Liver (tissue), 9 donors: ENCODE measurements around the gene DUSP1. TPM values are rescaled to one million over a fixed set of nuclear protein-coding genes. Genes with fewer than 3 reads are reported as not detected.
"Not testable (repeated sequence)": the region's sequence is repeated elsewhere in the genome, so short reads cannot be mapped to it uniquely, and the experiment has no call there.

Source experiments
- DNase-seq: peaks from one replicate; pipeline ENCODE4 v3.0.0-alpha.2; 2017; ENCODE audit warnings: low spot score
- H3K27ac ChIP-seq, 2 donors: one replicate each; pipeline ENCODE4 v1.7.0; 2013; ENCODE audit warnings: inconsistent platforms in 2 of 2, low read length in 2 of 2, control low read depth in 1 of 2, low read depth in 1 of 2, mild to moderate bottlenecking in 1 of 2
- H3K27me3 ChIP-seq, 4 donors: one replicate each; pipeline versions ENCODE4 v1.6.1 to v1.7.0; 2013; ENCODE audit warnings: low read length in 3 of 4, inconsistent platforms in 1 of 4, mild to moderate bottlenecking in 1 of 4, moderate library complexity in 1 of 4; ENCODE audit not compliant: control insufficient read depth in 4 of 4, insufficient read depth in 4 of 4
- H3K36me3 ChIP-seq, 4 donors: one replicate each; pipeline versions ENCODE4 v1.6.1 to v1.7.0; 2013; ENCODE audit warnings: low read length in 3 of 4, mild to moderate bottlenecking in 3 of 4, low read depth in 1 of 4, moderate library complexity in 1 of 4; ENCODE audit not compliant: control insufficient read depth in 4 of 4, insufficient read depth in 3 of 4
- H3K4me1 ChIP-seq, 4 donors: one replicate each; pipeline versions ENCODE4 v1.6.1 to v1.7.0; 2013; ENCODE audit warnings: low read length in 3 of 4, mild to moderate bottlenecking in 3 of 4, moderate library complexity in 1 of 4; ENCODE audit not compliant: control insufficient read depth in 4 of 4, insufficient read depth in 4 of 4
- H3K4me3 ChIP-seq, 3 donors: one replicate each; pipeline versions ENCODE4 v1.6.1 to v1.7.0; 2013; ENCODE audit warnings: low read length in 3 of 3, control low read depth in 1 of 3, low read depth in 1 of 3, mild to moderate bottlenecking in 1 of 3
- H3K9ac ChIP-seq, 2 donors: one replicate each; pipeline ENCODE4 v1.7.0; 2013; ENCODE audit warnings: low read length in 2 of 2, mild to moderate bottlenecking in 2 of 2, moderate library complexity in 2 of 2, control low read depth in 1 of 2, low read depth in 1 of 2
- H3K9me3 ChIP-seq, 4 donors: one replicate each; pipeline versions ENCODE4 v1.6.1 to v1.7.0; 2013; ENCODE audit warnings: low read length in 3 of 4; ENCODE audit not compliant: control insufficient read depth in 4 of 4
- CTCF ChIP-seq: fragments of 150-350 bp; IDR thresholded peaks from 2 replicates; pipeline ENCODE4 v1.5.1; 2017; ENCODE audit warnings: improper control_type of control experiment, low read depth, low read length; ENCODE audit not compliant: missing input control
- FOXA2 ChIP-seq: IDR thresholded peaks from 2 replicates; pipeline ENCODE4 v1.6.1; 2016; ENCODE audit warnings: antibody characterized with exemption
- GABPA ChIP-seq, 2 donors: IDR thresholded peaks in 1 of 2; conservative IDR thresholded peaks in 1 of 2; 2 replicates each; pipeline ENCODE4 v1.6.1; 2016; ENCODE audit warnings: antibody characterized with exemption in 2 of 2, mild to moderate bottlenecking in 1 of 2, moderate library complexity in 1 of 2
- MAX ChIP-seq: IDR thresholded peaks from 2 replicates; pipeline ENCODE4 v1.6.1; 2016; ENCODE audit warnings: antibody characterized with exemption
- RXRA ChIP-seq, 2 donors: IDR thresholded peaks; 2 replicates each; pipeline ENCODE4 v1.6.1; 2017 to 2018; ENCODE audit warnings: antibody characterized with exemption in 2 of 2, mild to moderate bottlenecking in 1 of 2
- TAF1 ChIP-seq: conservative IDR thresholded peaks from 2 replicates; pipeline ENCODE4 v1.6.1; 2016; ENCODE audit warnings: antibody characterized with exemption, mild to moderate bottlenecking
- YY1 ChIP-seq: IDR thresholded peaks from 2 replicates; pipeline ENCODE4 v1.6.1; 2016; ENCODE audit warnings: antibody characterized with exemption, mild to moderate bottlenecking
- ZBTB33 ChIP-seq: IDR thresholded peaks from 2 replicates; pipeline ENCODE4 v1.6.1; 2016; ENCODE audit warnings: antibody characterized with exemption
- WGBS: extraction: QIAGEN DNeasy Blood & Tissue Kit; methylation state at CpG from one replicate; pipeline ENCODE4 v1.1.7; 2013; 5-methylcytosine and 5-hydroxymethylcytosine counted together
- polyA plus RNA-seq, 2 donors: library from polyadenylated mRNA; stranded (reverse) in 1 of 2; unstranded in 1 of 2; fragments of 200-250 nt in 1 of 2; fragments of >200 nt in 1 of 2; fragmentation: Nextera tagmentation in 1 of 2; extraction: Ambion mirVana in 1 of 2; gene quantifications; one replicate each; pipeline versions ENCODE4 v1.2.1 to v1.2.3, GENCODE V29; 2013 to 2015
- total RNA-seq, 2 donors: library from RNA; depleted of rRNA; stranded (reverse); fragments of >200 nt; gene quantifications; one replicate each; pipeline ENCODE4 v1.2.3, GENCODE V29; 2014
- donor health status: healthy.
- donor health status: healthy.
- donor health status: healthy.
- donor health status: healthy.
- donor health status: healthy.

The DUSP1 gene
- total and polyA plus RNA-seq, 4 donors: 53.2 to 237 (median 110) TPM

GRCh38 chr5:172784162-172784561 is 13.2 kb upstream of the DUSP1 start:
- not testable (repeated sequence) for H3K4me3 ChIP-seq, H3K27me3 ChIP-seq, H3K9me3 ChIP-seq, DNase-seq, H3K36me3 ChIP-seq, H3K27ac ChIP-seq, H3K9ac ChIP-seq
- peaks cover 3 to 33% (median 15%) of the 10 kb centered on the region in 4 donors for H3K4me1 ChIP-seq
- WGBS: 97% methylated on average over 4 of the region's 4 CpGs

- H3K4me1 ChIP-seq: peaks cover 6 to 35% (median 13%) of the 10 kb centered on the region in 4 donors
- H3K27ac ChIP-seq, H3K27me3 ChIP-seq, H3K9me3 ChIP-seq, DNase-seq, H3K36me3 ChIP-seq, H3K9ac ChIP-seq, H3K4me3 ChIP-seq: not testable (repeated sequence)
- WGBS: 97% methylated on average over 5 of the region's 5 CpGs
Observed at GRCh38 chr5:172783319-172783718, 12.3 kb upstream of the DUSP1 start.

GRCh38 chr5:172782169-172783039 is 11.4 kb upstream of the DUSP1 start:
- no peaks in the 10 kb centered on the region for H3K27me3 ChIP-seq
- H3K9ac ChIP-seq: no peak overlapping the region
- TF ChIP-seq RXRA (IDR thresholded peaks at IDR 0.05) (no peak), CTCF (no peak), TAF1 (no peak), ZBTB33 (no peak), YY1 (no peak), GABPA (IDR thresholded peaks at IDR 0.05 in 1 of 2, conservative IDR thresholded peaks at IDR 0.05 in 1 of 2) (no peak), FOXA2 (no peak), MAX (no peak)
- no peak overlapping the region for H3K4me3 ChIP-seq
- peak overlapping the region in 1 of 2 donors; percentile 33 for H3K27ac ChIP-seq
- H3K36me3 ChIP-seq: no peaks in the 10 kb centered on the region
- no peak for DNase-seq
- H3K4me1 ChIP-seq: peaks cover 8 to 40% (median 13%) of the 10 kb centered on the region in 4 donors
- 91% methylated on average over 7 of the region's 7 CpGs for WGBS
- H3K9me3 ChIP-seq: no peaks in the 10 kb centered on the region
